ENCODE results near the gene TMEM248.

DNA sequence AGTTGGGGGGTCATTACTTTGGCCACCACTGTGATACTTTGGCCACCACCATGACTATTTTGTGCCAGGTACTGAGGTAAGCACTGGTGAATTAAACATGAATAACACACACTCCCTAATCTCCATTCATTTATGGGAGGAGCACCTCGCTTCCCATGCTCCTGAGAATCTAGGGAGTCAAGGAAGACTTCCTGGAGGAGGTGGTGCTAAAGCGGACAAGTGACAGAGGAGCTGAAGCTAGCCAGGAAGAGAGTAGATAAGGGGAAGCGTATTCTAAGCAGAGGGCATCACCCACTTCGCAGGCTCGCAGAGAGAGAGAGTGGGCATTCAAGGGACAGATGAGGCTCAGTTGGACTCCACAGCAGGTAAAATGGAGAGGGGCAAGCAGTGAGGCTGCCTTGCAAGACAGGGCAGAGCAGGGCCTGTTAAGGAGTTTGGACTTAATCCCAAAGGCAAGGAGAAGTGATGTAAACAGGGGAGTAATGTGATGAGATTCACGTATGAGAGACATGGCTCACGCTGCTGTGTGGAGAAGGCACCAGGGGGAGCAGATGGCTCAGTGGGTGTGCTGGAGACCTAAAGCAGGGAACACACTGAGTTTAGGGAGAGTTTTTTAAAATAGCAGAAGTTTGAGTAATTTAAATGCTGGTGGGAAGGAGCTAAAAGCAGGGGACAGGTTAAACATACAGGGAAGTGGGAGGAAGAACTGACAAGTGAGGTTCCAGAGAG lies 21.3 kb upstream of the TMEM248 start:
- TF ChIP-seq, protein P1, sequence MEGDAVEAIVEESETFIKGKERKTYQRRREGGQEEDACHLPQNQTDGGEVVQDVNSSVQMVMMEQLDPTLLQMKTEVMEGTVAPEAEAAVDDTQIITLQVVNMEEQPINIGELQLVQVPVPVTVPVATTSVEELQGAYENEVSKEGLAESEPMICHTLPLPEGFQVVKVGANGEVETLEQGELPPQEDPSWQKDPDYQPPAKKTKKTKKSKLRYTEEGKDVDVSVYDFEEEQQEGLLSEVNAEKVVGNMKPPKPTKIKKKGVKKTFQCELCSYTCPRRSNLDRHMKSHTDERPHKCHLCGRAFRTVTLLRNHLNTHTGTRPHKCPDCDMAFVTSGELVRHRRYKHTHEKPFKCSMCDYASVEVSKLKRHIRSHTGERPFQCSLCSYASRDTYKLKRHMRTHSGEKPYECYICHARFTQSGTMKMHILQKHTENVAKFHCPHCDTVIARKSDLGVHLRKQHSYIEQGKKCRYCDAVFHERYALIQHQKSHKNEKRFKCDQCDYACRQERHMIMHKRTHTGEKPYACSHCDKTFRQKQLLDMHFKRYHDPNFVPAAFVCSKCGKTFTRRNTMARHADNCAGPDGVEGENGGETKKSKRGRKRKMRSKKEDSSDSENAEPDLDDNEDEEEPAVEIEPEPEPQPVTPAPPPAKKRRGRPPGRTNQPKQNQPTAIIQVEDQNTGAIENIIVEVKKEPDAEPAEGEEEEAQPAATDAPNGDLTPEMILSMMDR (IDR thresholded peaks at IDR 0.05): no peak
- TF ChIP-seq POLR2A (IDR thresholded peaks at IDR 0.05): no peak
